Adipocyte (in vitro differentiated cells): Measurements from ENCODE around the gene LEKR1.
"Not testable (repeated sequence)": the region's sequence is repeated elsewhere in the genome, so short reads cannot be mapped to it uniquely, and the experiment has no call there.

Experiments used
- DNase-seq: peaks from one replicate; pipeline ENCODE4 v3.0.0-alpha.2; 2015; ENCODE audit warnings: low read depth
- H3K27me3 ChIP-seq: replicated peaks from 2 replicates; pipeline ENCODE4 v1.7.0; 2013; ENCODE audit warnings: mild to moderate bottlenecking, low read length, moderate library complexity; ENCODE audit not compliant: control insufficient read depth, insufficient read depth
- H3K36me3 ChIP-seq: 2 replicates; pipeline ENCODE4 v1.7.0; 2013; ENCODE audit warnings: low read length, mild to moderate bottlenecking, moderate library complexity; ENCODE audit not compliant: control insufficient read depth, insufficient read depth, severe bottlenecking
- H3K4me1 ChIP-seq: 2 replicates; pipeline ENCODE4 v1.7.0; 2013; ENCODE audit warnings: mild to moderate bottlenecking, low read length, moderate library complexity; ENCODE audit not compliant: control insufficient read depth, insufficient read depth
- H3K4me3 ChIP-seq: 2 replicates; pipeline ENCODE4 v1.7.0; 2013; ENCODE audit warnings: mild to moderate bottlenecking, low read length, moderate library complexity
- H3K9ac ChIP-seq: 2 replicates; pipeline ENCODE4 v1.7.0; 2013; ENCODE audit warnings: mild to moderate bottlenecking, low read length, moderate library complexity
- H3K9me3 ChIP-seq: 2 replicates; pipeline ENCODE4 v1.7.0; 2013; ENCODE audit warnings: mild to moderate bottlenecking, low read length, moderate library complexity; ENCODE audit not compliant: control insufficient read depth

LEKR1 gene

GRCh38 chr3:156963096-156963495 is 136.9 kb downstream of the LEKR1 start:
- no peaks in the 10 kb centered on the region for H3K27me3 ChIP-seq
- H3K9me3 ChIP-seq, result no peaks in the 10 kb centered on the region
- DNase-seq, result no peak
- no peak overlapping the region for H3K9ac ChIP-seq
- no peak overlapping the region for H3K4me3 ChIP-seq
- peaks cover 2% of the 10 kb centered on the region for H3K4me1 ChIP-seq
- H3K36me3 ChIP-seq, result no peaks in the 10 kb centered on the region

- no peak overlapping the region for H3K4me3 ChIP-seq
- no peaks in the 10 kb centered on the region for H3K27me3 ChIP-seq
- no peaks in the 10 kb centered on the region for H3K9me3 ChIP-seq
- peak; percentile 24 for DNase-seq
- peaks cover 2% of the 10 kb centered on the region for H3K4me1 ChIP-seq
- no peak overlapping the region for H3K9ac ChIP-seq
- H3K36me3 ChIP-seq, result no peaks in the 10 kb centered on the region
Observed at GRCh38 chr3:156964577-156964976, 138.4 kb downstream of the LEKR1 start.

DNA sequence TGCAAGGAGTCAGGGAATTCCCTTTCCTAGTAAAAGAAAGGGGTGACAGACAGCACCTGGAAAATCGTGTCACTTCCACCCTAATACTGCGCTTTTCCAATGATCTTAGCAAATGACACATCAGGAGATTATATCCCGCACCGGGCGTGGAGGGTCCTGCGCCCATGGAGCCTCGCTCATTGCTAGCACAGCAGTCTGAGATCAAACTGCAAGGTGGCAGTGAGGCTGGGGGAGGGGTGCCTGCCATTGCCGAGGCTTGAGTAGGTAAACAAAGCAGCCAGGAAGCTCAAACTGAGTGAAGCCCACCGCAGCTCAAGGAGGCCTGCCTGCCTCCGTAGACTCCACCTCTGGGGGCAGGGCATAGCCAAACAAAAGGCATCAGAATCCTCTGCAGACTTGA is 140.2 kb downstream of the LEKR1 start:
- not testable (repeated sequence) for H3K9ac ChIP-seq, H3K4me3 ChIP-seq, H3K4me1 ChIP-seq, DNase-seq, H3K36me3 ChIP-seq, H3K27me3 ChIP-seq, H3K9me3 ChIP-seq

GRCh38 chr3:156973954-156974353 is 147.8 kb downstream of the LEKR1 start:
- Histone ChIP-seq H3K4me1 (no peaks in the 10 kb centered on the region), H3K9ac (no peak overlapping the region), H3K36me3 (no peaks in the 10 kb centered on the region), H3K4me3 (no peak overlapping the region), H3K27me3 (no peaks in the 10 kb centered on the region), H3K9me3 (no peaks in the 10 kb centered on the region)
- no peak for DNase-seq

- H3K9me3 ChIP-seq, result no peaks in the 10 kb centered on the region
- no peaks in the 10 kb centered on the region for H3K4me1 ChIP-seq
- no peaks in the 10 kb centered on the region for H3K36me3 ChIP-seq
- H3K27me3 ChIP-seq, result no peaks in the 10 kb centered on the region
- H3K9ac ChIP-seq, result no peak overlapping the region
- no peak for DNase-seq
- no peak overlapping the region for H3K4me3 ChIP-seq
Observed at GRCh38 chr3:156974931-156975330, 148.8 kb downstream of the LEKR1 start.

DNA sequence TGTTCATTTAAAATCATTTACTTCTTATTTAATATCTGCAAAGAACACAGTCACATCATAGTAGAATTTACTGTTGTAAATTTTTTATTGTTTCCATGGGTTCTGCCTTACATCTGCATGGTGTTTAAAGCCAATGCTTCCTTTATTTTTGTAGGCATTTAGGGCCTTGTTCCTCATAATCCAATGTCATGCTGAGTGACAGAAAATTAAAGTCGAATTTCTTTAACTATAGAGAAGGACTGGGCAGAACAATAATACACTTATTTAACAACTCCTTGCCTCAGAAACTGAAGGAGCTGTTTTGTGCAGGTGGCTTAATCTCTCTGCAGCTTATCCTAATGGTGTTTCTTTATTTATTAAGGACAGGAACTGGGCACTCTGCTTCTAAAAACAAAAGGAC is 149.6 kb downstream of the LEKR1 start:
- Histone ChIP-seq H3K9me3 (no peaks in the 10 kb centered on the region), H3K9ac (no peak overlapping the region), H3K4me1 (no peaks in the 10 kb centered on the region), H3K36me3 (no peaks in the 10 kb centered on the region), H3K4me3 (no peak overlapping the region), H3K27me3 (no peaks in the 10 kb centered on the region)
- DNase-seq, result no peak

GRCh38 chr3:156976933-156977332 is 150.8 kb downstream of the LEKR1 start:
- H3K27me3 ChIP-seq, result no peaks in the 10 kb centered on the region
- no peaks in the 10 kb centered on the region for H3K9me3 ChIP-seq
- no peak for DNase-seq

DNA sequence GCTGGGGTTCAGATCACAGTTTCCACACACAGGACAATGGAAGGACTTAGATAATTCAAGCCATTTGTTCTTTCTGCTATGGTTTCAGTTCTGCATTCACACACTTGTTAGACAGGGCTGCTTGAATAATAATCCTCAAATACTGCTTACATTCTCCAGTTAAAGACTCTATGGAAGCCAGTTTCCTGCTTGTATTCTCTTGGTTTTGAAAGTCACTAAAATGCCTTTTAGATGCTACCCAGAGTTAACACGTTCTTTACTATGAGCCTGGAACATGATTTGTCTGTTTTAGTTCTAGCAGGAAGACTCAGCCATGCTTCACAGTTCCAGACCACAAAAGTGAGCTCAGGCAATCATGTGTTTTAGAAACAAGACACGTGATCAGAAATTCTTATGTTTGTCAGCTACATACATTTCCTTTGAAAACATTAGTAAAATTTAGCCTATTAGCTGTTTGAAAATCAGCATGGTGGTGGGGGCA is 152.4 kb downstream of the LEKR1 start:
- H3K4me1 ChIP-seq, result no peaks in the 10 kb centered on the region
- no peaks in the 10 kb centered on the region for H3K9me3 ChIP-seq
- no peaks in the 10 kb centered on the region for H3K36me3 ChIP-seq
- no peak overlapping the region for H3K9ac ChIP-seq
- peak; percentile 15 for DNase-seq
- H3K4me3 ChIP-seq, result no peak overlapping the region
- no peaks in the 10 kb centered on the region for H3K27me3 ChIP-seq

More at GRCh38 chr3:156976933-156977332, 150.8 kb downstream of the LEKR1 start:
- no peak overlapping the region for H3K9ac ChIP-seq
- H3K4me3 ChIP-seq, result no peak overlapping the region
- H3K36me3 ChIP-seq, result no peaks in the 10 kb centered on the region
- no peaks in the 10 kb centered on the region for H3K4me1 ChIP-seq

DNA sequence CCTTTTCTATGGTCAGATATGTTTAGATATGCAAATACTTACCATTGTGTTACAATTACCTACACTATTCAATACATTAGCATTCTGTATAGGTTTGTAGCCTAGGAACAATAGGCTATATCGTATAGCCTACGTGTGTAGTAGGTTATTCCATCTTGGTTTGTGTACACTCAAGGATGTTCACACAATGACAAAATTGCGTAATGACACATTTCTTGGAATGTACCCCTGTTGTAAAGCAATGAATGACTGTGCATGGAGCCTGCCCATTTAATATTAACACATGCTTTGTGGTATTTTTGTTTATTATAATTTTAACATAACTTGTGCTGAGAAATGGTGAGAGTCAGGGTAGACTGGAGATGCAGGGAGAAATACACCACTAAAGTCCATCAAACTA is 154.9 kb downstream of the LEKR1 start:
- DNase-seq, result no peak
- no peak overlapping the region for H3K9ac ChIP-seq
- H3K9me3 ChIP-seq, result no peaks in the 10 kb centered on the region
- H3K4me1 ChIP-seq, result no peaks in the 10 kb centered on the region
- no peaks in the 10 kb centered on the region for H3K27me3 ChIP-seq
- no peak overlapping the region for H3K4me3 ChIP-seq
- H3K36me3 ChIP-seq, result no peaks in the 10 kb centered on the region

DNA sequence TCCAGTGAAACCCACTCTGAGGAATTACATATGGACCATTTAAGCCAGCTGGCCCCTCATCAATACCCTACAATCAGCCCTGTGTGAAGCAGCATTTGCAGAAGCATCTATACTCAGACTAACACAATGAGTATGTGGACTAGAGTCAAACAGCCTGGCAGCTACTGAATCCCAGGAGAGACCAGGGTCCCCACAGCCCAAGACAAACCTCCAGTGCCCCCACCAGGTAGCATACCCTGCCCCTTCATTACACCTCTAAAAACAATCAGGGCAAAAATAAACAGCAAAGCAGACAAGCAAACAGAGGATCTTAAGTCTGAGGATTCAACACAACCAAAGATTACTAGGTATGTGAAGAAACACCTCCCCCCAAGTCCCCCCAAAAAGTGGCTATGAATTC is 157.4 kb downstream of the LEKR1 start:
- no peak for DNase-seq
- no peak overlapping the region for H3K9ac ChIP-seq

DNA sequence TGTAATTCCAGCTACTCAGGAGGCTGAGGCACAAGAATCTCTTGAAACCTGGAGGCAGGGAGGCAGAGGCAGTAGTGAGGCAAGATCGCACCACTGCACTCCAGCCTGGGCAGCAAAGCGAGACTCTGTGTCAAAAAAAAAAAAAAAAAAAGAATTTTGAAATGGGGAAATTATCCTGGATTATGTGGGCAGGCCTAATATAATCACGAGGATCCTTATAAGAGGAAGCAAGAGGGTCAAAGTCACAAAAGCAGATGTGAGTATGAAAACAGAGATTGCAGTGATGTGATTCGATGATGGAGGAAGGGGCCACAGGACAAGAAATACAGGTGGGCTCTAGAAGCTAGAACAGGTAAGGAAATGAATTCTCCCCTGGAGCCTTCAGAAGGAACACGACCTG is 159.6 kb downstream of the LEKR1 start:
- Histone ChIP-seq H3K9ac (no peak overlapping the region), H3K36me3 (no peaks in the 10 kb centered on the region), H3K27me3 (no peaks in the 10 kb centered on the region), H3K9me3 (no peaks in the 10 kb centered on the region), H3K4me3 (no peak overlapping the region), H3K4me1 (no peaks in the 10 kb centered on the region)
- no peak for DNase-seq

More for the DNA sequence above, 157.4 kb downstream of the LEKR1 start:
- H3K9me3 ChIP-seq, result no peaks in the 10 kb centered on the region
- H3K4me1 ChIP-seq, result no peaks in the 10 kb centered on the region
- no peaks in the 10 kb centered on the region for H3K27me3 ChIP-seq
- no peak overlapping the region for H3K4me3 ChIP-seq
- no peaks in the 10 kb centered on the region for H3K36me3 ChIP-seq

- Histone ChIP-seq H3K9ac (no peak overlapping the region), H3K9me3 (peaks cover 4% of the 10 kb centered on the region), H3K27me3 (no peaks in the 10 kb centered on the region), H3K36me3 (no peaks in the 10 kb centered on the region), H3K4me3 (no peak overlapping the region), H3K4me1 (no peaks in the 10 kb centered on the region)
- DNase-seq, result no peak
Observed at GRCh38 chr3:156987946-156988345, 161.8 kb downstream of the LEKR1 start.
